GM19099 (cell line): Measurements from ENCODE around the gene CTF1.

ENCODE experiments used
- POLR2A ChIP-seq: IDR thresholded peaks from 3 replicates; pipeline ENCODE4 v1.6.1; 2011; ENCODE audit warnings: low read depth; ENCODE audit not compliant: insufficient read length; ENCODE audit errors: extremely low read depth

Gene CTF1

GRCh38 chr16:30882429-30883310 is 13.7 kb upstream of the CTF1 start:
- TF ChIP-seq POLR2A = no peak

GRCh38 chr16:30884760-30885159 is 11.7 kb upstream of the CTF1 start:
- TF ChIP-seq POLR2A = no peak

GRCh38 chr16:30885196-30885595 is 11.2 kb upstream of the CTF1 start:
- TF ChIP-seq POLR2A = no peak

GRCh38 chr16:30886145-30886544 is 10.3 kb upstream of the CTF1 start:
- no peak for TF ChIP-seq POLR2A

GRCh38 chr16:30887927-30888326 is 8.5 kb upstream of the CTF1 start:
- no peak for TF ChIP-seq POLR2A

- no peak for TF ChIP-seq POLR2A
These were observed 7.4 kb upstream of the CTF1 start for GRCh38 chr16:30888856-30889499.

- no peak for TF ChIP-seq POLR2A
These were observed 6.7 kb upstream of the CTF1 start for GRCh38 chr16:30889721-30890120.

GRCh38 chr16:30892670-30893416 is 3.6 kb upstream of the CTF1 start:
- no peak for TF ChIP-seq POLR2A

- TF ChIP-seq POLR2A = no peak
These were observed 3.0 kb upstream of the CTF1 start for GRCh38 chr16:30893417-30893743.

- peak; percentile 79 for TF ChIP-seq POLR2A
These were observed 2.5 kb upstream of the CTF1 start, which contains the start of gene BCL7C for GRCh38 chr16:30893744-30894539. Gene BCL7C (minus strand): TSS chr16:30894077. CDS start chr16:30893944, 133 bp downstream.

GRCh38 chr16:30894540-30895368 is 1.7 kb upstream of the CTF1 start:
- no peak for TF ChIP-seq POLR2A

GRCh38 chr16:30895627-30896260 is 670 bp upstream of the CTF1 start:
- TF ChIP-seq POLR2A = no peak

- no peak for TF ChIP-seq POLR2A
These were observed 697 bp downstream of the CTF1 start for GRCh38 chr16:30896889-30897733.

- no peak for TF ChIP-seq POLR2A
These were observed 3.4 kb downstream of the CTF1 start for GRCh38 chr16:30899794-30900193.
